H9 (cell line): ENCODE data around the gene C1orf198. TPM values are rescaled to one million over a fixed set of nuclear protein-coding genes. Genes with fewer than 3 reads are reported as not detected.

Experiments used
- DNase-seq: peaks from one replicate; pipeline ENCODE4 v3.0.0-alpha.2; 2017
- H2AFZ ChIP-seq: one replicate; pipeline ENCODE4 v1.6.1; 2013; ENCODE audit warnings: mild to moderate bottlenecking, low read length, control low read depth, moderate library complexity
- H2AK5ac ChIP-seq: 2 replicates; pipeline ENCODE4 v1.6.1; 2013; ENCODE audit warnings: low read length, control low read depth, mixed read lengths; ENCODE audit not compliant: insufficient read length
- H2BK120ac ChIP-seq: one replicate; pipeline ENCODE4 v1.6.1; 2013; ENCODE audit warnings: low read depth, mild to moderate bottlenecking, low read length, control low read depth, inconsistent platforms; ENCODE audit not compliant: poor library complexity, severe bottlenecking
- H2BK12ac ChIP-seq: 2 replicates; pipeline ENCODE4 v1.6.1; 2013; ENCODE audit warnings: low read length, control low read depth, mixed read lengths, low read depth; ENCODE audit not compliant: insufficient read length
- H2BK15ac ChIP-seq: 2 replicates; pipeline ENCODE4 v1.6.1; 2013; ENCODE audit warnings: low read depth, low read length, control low read depth
- H2BK20ac ChIP-seq: one replicate; pipeline ENCODE4 v1.6.1; 2013; ENCODE audit warnings: low read depth, mild to moderate bottlenecking, low read length, control low read depth, inconsistent platforms; ENCODE audit not compliant: poor library complexity, severe bottlenecking
- H2BK5ac ChIP-seq: 2 replicates; pipeline ENCODE4 v1.6.1; 2013; ENCODE audit warnings: low read length, control low read depth, mixed read lengths; ENCODE audit not compliant: insufficient read length
- H3K14ac ChIP-seq: 2 replicates; pipeline ENCODE4 v1.6.1; 2013; ENCODE audit warnings: low read length, control low read depth; ENCODE audit not compliant: insufficient read depth
- H3K18ac ChIP-seq: 2 replicates; pipeline ENCODE4 v1.6.1; 2013; ENCODE audit warnings: low read depth, mild to moderate bottlenecking, mixed read lengths, low read length, control low read depth; ENCODE audit not compliant: insufficient read length
- H3K23ac ChIP-seq: 2 replicates; pipeline ENCODE4 v1.6.1; 2013; ENCODE audit warnings: low read length, control low read depth, mixed read lengths, low read depth; ENCODE audit not compliant: insufficient read length
- H3K23me2 ChIP-seq: 2 replicates; pipeline ENCODE4 v1.6.1; 2013; ENCODE audit warnings: low read depth, mild to moderate bottlenecking, mixed read lengths, low read length, control low read depth; ENCODE audit not compliant: insufficient read length, poor library complexity, severe bottlenecking
- H3K27ac ChIP-seq: 2 replicates; pipeline ENCODE4 v1.5.1; 2013; ENCODE audit warnings: low read length, control low read depth, mixed read lengths, low read depth; ENCODE audit not compliant: insufficient read length
- H3K27me3 ChIP-seq: 2 replicates; pipeline ENCODE4 v1.6.1; 2013; ENCODE audit warnings: low read length, control low read depth, inconsistent platforms; ENCODE audit not compliant: insufficient read depth
- H3K4ac ChIP-seq: 2 replicates; pipeline ENCODE4 v1.6.1; 2013; ENCODE audit warnings: low read depth, mild to moderate bottlenecking, control low read depth, inconsistent platforms, low read length, moderate library complexity
- H3K4me1 ChIP-seq: 2 replicates; pipeline ENCODE4 v1.6.1; 2013; ENCODE audit warnings: low read length, control low read depth, inconsistent platforms; ENCODE audit not compliant: insufficient read depth
- H3K4me2 ChIP-seq: 2 replicates; pipeline ENCODE4 v1.6.1; 2013; ENCODE audit warnings: low read length, control low read depth, mixed read lengths; ENCODE audit not compliant: insufficient read length, insufficient read depth
- H3K56ac ChIP-seq: 2 replicates; pipeline ENCODE4 v1.6.1; 2013; ENCODE audit warnings: low read depth, mild to moderate bottlenecking, mixed read lengths, low read length, control low read depth; ENCODE audit not compliant: insufficient read length
- H3K79me1 ChIP-seq: 2 replicates; pipeline ENCODE4 v1.6.1; 2013; ENCODE audit warnings: low read depth, mild to moderate bottlenecking, moderate library complexity, low read length, control low read depth, inconsistent platforms; ENCODE audit not compliant: insufficient read depth, poor library complexity, severe bottlenecking
- H3K79me2 ChIP-seq: 2 replicates; pipeline ENCODE4 v1.6.1; 2013; ENCODE audit warnings: low read length, control low read depth, inconsistent platforms; ENCODE audit not compliant: insufficient read depth
- H3K9ac ChIP-seq: 2 replicates; pipeline ENCODE4 v1.6.1; 2013; ENCODE audit warnings: low read length, control low read depth, mixed read lengths; ENCODE audit not compliant: insufficient read length; ENCODE audit errors: extremely low read depth
- H3K9me3 ChIP-seq: one replicate; pipeline ENCODE4 v1.6.1; 2013; ENCODE audit warnings: low read depth, low read length, inconsistent platforms; ENCODE audit not compliant: control insufficient read depth
- H3T11ph ChIP-seq: one replicate; pipeline ENCODE4 v1.6.1; 2013; ENCODE audit warnings: mild to moderate bottlenecking, low read length, control low read depth, inconsistent platforms
- H4K20me1 ChIP-seq: one replicate; pipeline ENCODE4 v1.6.1; 2013; ENCODE audit not compliant: control insufficient read depth, insufficient read length, insufficient read depth
- H4K5ac ChIP-seq: 2 replicates; pipeline ENCODE4 v1.6.1; 2013; ENCODE audit warnings: low read depth, mild to moderate bottlenecking, mixed read lengths, low read length, control low read depth; ENCODE audit not compliant: insufficient read length
- H4K8ac ChIP-seq: replicated peaks from 2 replicates; pipeline ENCODE4 v1.6.1; 2013; ENCODE audit warnings: low read length, control low read depth, mixed read lengths, low read depth; ENCODE audit not compliant: insufficient read length
- H4K91ac ChIP-seq: 2 replicates; pipeline ENCODE4 v1.6.1; 2013; ENCODE audit warnings: low read depth, mild to moderate bottlenecking, moderate library complexity, mixed read lengths, low read length, control low read depth; ENCODE audit not compliant: insufficient read length
- H3K27ac Mint-ChIP-seq, 3 experiments: 2 replicates in 2 of 3; 3 replicates in 1 of 3; pipeline ENCODE4 v1.8.0; 2020 to 2021; ENCODE audit warnings: mixed read lengths in 3 of 3, mild to moderate bottlenecking in 1 of 3, moderate library complexity in 1 of 3
- H3K27me3 Mint-ChIP-seq: 2 replicates; pipeline ENCODE4 v1.8.0; 2021; ENCODE audit warnings: low read depth, mild to moderate bottlenecking, moderate library complexity, mixed read lengths
- H3K36me3 Mint-ChIP-seq, 3 experiments: 2 replicates in 2 of 3; 3 replicates in 1 of 3; pipeline ENCODE4 v1.8.0; 2020 to 2021; ENCODE audit warnings: low read depth in 3 of 3, mixed read lengths in 3 of 3; ENCODE audit not compliant: insufficient read depth in 1 of 3
- H3K4me1 Mint-ChIP-seq, 2 experiments: 2 replicates each; pipeline ENCODE4 v1.8.0; 2020; ENCODE audit warnings: mixed read lengths in 2 of 2
- H3K4me3 Mint-ChIP-seq, 2 experiments: 2 replicates in 1 of 2; 3 replicates in 1 of 2; pipeline ENCODE4 v1.8.0; 2020 to 2021; ENCODE audit warnings: mild to moderate bottlenecking in 2 of 2, mixed read lengths in 2 of 2, moderate library complexity in 1 of 2
- H3K9me3 Mint-ChIP-seq, 2 experiments: 2 replicates in 1 of 2; 3 replicates in 1 of 2; pipeline ENCODE4 v1.8.0; 2020; ENCODE audit warnings: mild to moderate bottlenecking in 2 of 2, mixed read lengths in 2 of 2, moderate library complexity in 1 of 2
- WGBS: extraction: QIAGEN DNeasy Blood & Tissue Kit; methylation state at CpG from one replicate; pipeline ENCODE4 v1.1.7; 2013; ENCODE audit warnings: missing lambda C conversion rate, low lambda C conversion rate, mixed read lengths; ENCODE audit not compliant: insufficient read length; ENCODE audit errors: extremely low coverage; 5-methylcytosine and 5-hydroxymethylcytosine counted together
- total RNA-seq: library from RNA; stranded (reverse); gene quantifications from 2 replicates; pipeline ENCODE4 v1.2.1, GENCODE V29; 2021
- TF ChIP-seq, protein P1 (sequence below): fragments of 200-600 bp; sonication (generic); conservative IDR thresholded peaks from 3 replicates; pipeline ENCODE4 v1.8.0; 2021; ENCODE audit warnings: antibody characterized with exemption, mild to moderate bottlenecking

Gene C1orf198
- total RNA-seq, 1 experiment from 2014 or later = 28.9 TPM

DNA sequence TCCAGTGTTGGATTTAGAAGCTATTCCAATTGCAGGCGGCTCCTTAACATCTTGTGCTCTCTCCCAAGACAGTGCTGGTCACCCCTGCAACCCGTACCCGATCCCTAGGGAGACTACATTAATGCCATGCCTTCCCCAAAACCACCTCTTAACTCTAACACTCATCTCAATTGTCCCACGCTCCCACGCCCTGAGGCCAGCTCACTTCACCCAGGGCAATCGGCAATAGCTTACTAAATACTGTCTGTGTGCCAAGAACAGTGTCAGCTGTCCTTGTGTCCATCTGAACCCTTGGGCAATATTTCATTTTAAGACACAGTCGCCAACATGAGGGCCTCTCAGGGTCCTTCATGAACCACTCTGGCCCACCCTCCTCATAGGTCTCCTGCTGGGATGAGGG lies 13.9 kb downstream of the C1orf198 start:
- no peaks in the 10 kb centered on the region for H3K27me3 Mint-ChIP-seq
- no peak overlapping the region for H2BK20ac ChIP-seq
- H2BK5ac ChIP-seq = no peak overlapping the region
- no peak overlapping the region for H3K23ac ChIP-seq
- no peak overlapping the region for H3K4me3 Mint-ChIP-seq
- H3K9me3 Mint-ChIP-seq = peaks cover 0 to 3% of the 10 kb centered on the region in 2 experiments; a peak in 1 of 5 replicates
- H3K4me2 ChIP-seq = no peak overlapping the region
- H3K14ac ChIP-seq = no peak overlapping the region
- H3K36me3 Mint-ChIP-seq = peaks cover 35 to 41% (median 39%) of the 10 kb centered on the region in 3 experiments
- TF ChIP-seq, protein P1, sequence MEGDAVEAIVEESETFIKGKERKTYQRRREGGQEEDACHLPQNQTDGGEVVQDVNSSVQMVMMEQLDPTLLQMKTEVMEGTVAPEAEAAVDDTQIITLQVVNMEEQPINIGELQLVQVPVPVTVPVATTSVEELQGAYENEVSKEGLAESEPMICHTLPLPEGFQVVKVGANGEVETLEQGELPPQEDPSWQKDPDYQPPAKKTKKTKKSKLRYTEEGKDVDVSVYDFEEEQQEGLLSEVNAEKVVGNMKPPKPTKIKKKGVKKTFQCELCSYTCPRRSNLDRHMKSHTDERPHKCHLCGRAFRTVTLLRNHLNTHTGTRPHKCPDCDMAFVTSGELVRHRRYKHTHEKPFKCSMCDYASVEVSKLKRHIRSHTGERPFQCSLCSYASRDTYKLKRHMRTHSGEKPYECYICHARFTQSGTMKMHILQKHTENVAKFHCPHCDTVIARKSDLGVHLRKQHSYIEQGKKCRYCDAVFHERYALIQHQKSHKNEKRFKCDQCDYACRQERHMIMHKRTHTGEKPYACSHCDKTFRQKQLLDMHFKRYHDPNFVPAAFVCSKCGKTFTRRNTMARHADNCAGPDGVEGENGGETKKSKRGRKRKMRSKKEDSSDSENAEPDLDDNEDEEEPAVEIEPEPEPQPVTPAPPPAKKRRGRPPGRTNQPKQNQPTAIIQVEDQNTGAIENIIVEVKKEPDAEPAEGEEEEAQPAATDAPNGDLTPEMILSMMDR = no peak
- no peak overlapping the region for H3T11ph ChIP-seq
- no peak overlapping the region for H4K91ac ChIP-seq
- no peaks in the 10 kb centered on the region for H3K23me2 ChIP-seq
- no peak overlapping the region for H2BK15ac ChIP-seq
- no peak overlapping the region for H3K27ac ChIP-seq
- no peak for DNase-seq
- H4K20me1 ChIP-seq = no peaks in the 10 kb centered on the region
- H2BK120ac ChIP-seq = no peak overlapping the region
- no CpG with 5 or more reads among the region's 7 CpGs for WGBS
- no peaks in the 10 kb centered on the region for H3K9me3 ChIP-seq
- H4K5ac ChIP-seq = no peak overlapping the region
- no peak overlapping the region for H3K9ac ChIP-seq
- no peak overlapping the region for H3K56ac ChIP-seq
- H3K4me1 Mint-ChIP-seq = peaks cover 47 to 50% of the 10 kb centered on the region in 2 experiments
- no peaks in the 10 kb centered on the region for H3K79me1 ChIP-seq
- H2BK12ac ChIP-seq = no peak overlapping the region
- no peak overlapping the region for H3K4ac ChIP-seq
- H3K4me1 ChIP-seq = peaks cover 3% of the 10 kb centered on the region; the same call in 1 of the 2 replicates
- no peak overlapping the region for H2AFZ ChIP-seq
- H3K18ac ChIP-seq = no peak overlapping the region
- H3K27me3 ChIP-seq = no peaks in the 10 kb centered on the region
- H4K8ac ChIP-seq = no peak overlapping the region
- no peak overlapping the region; a peak in 1 of 7 replicates for H3K27ac Mint-ChIP-seq
- no peak overlapping the region for H2AK5ac ChIP-seq
- no peaks in the 10 kb centered on the region for H3K79me2 ChIP-seq
